DMS53 treated with DMSO at 0.1 percent for 48 hours (cell line): ENCODE data around the gene CAPSL.
"Not testable (repeated sequence)": the region's sequence is repeated elsewhere in the genome, so short reads cannot be mapped to it uniquely, and the experiment has no call there.

Experiments
- DNase-seq: peaks from one replicate; lab custom pipeline; 2025; ENCODE audit not compliant: unreplicated experiment; lab: John Stamatoyannopoulos, UW

The CAPSL gene

DNA sequence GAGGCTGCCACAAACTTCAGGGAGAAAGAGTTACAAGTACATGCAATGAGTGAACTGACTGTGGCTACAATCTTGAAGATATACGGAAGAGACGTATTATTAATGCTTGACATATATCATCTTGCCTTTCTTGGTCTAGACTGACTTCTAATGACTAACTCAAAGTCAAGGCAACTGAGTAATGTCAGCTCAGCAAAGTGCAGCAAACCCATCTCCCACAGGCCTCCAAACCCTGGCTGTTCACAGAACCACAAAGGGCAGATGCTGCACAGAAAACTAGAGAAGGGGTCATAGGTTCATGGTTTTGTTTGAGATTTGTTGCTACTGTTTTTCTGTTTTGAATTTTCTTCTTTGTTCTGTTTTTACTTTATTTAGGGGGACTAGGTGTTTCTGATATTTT, 60.8 kb downstream of the CAPSL start:
- no peak for DNase-seq

DNA sequence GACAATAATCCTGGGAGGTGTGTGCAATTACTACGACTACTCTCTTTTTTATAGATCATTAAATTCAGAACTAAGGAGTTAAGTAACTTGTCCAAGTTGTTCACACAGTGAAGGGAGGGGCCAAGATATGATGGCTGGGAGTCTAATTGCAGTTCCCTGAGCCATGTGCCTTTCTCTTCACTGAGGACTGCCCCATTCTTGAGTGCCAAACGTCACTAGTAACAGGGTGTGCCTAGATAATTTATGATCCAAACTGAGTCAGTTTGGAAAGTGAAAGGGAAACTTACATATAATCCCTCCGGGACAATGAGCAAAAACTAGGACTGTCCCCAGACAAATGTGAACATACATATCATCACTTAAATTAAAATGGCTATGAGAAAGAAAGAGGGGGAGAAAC, 61.5 kb downstream of the CAPSL start:
- DNase-seq: no peak

DNA sequence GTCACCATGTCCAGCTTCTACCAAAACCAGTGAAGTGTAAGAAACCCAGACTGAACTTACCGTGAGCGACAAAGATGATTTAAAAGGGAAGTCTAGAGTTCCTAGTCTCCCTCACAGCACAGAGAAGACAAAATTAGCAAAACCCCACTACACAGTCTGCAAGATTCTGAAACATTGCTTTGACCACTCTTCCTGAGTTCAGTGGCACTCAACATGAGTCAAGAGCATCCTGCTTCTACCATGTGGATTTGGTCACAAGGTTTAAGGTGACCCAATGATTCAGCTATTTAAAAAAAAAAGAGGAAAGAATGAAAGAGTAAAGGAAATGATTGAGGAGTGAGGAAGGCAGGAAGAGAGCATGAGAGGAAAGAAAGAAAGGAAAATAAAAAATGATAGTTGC, 62.0 kb downstream of the CAPSL start:
- DNase-seq: no peak

DNA sequence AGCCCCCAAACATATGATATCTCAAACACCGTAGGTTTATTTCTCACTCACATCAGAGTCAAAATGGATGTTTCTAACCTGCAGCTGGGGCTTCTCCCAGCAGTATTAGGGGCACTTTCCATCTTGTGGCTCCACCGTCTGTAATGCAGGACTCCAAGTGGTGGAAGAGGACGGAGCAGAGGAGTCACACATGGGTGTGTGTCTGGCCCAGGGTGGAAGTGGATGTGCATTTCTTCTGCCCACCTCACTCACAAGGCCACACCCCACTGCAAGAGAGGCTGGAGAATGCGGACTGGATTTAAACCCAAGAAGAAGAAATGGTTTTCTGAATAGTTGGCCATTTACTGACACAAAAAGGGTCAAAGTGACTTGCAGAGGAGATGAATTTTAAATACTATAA, 67.8 kb downstream of the CAPSL start:
- DNase-seq: no peak

DNA sequence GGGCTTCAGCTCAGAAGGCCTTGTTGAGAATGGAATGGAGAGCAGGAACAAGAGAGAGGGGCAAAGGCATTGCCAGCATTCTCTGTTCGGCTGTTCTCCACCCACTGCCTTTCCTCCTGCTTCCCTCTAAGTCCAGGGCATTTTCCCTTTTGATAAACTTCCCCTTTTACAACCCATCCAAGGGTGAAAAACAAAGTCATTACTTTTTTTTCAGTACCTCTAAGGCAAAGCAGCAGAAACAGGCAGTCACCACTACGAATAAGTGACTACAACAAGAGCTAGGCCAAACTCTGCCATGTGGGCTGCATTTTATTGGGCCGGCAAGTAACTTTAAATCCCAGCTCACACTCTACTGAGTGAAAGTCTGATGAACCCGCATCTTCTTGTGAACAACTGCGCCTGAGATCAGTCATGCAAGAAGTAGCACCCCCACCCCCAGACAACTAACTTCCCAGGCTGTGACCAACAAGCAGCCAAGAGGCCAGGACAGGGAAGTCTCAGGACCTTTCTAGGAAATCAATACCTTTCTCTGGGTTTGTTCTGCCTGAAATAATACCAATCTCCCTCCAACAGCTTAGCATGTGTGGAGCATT, 68.6 kb downstream of the CAPSL start:
- no peak for DNase-seq

DNA sequence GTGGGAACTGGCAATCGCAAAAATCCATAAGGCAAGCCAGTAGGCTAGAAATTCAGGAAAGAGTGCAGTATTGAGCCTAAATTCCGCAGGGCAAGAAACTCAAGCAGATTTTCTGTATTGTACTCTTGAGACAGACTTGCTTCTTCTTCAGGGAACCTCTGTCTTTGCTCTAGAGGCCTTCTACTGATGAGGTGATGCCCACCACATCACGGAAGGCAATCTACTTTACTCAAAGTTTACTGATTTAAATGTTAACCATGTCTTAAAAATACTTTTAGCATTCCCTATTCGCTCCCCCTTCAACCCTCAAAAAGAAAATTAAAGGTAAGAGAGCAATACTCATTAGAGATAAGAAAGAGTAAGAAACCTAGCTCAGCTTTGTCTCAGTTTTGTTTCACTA, 70.4 kb downstream of the CAPSL start:
- DNase-seq: no peak

DNA sequence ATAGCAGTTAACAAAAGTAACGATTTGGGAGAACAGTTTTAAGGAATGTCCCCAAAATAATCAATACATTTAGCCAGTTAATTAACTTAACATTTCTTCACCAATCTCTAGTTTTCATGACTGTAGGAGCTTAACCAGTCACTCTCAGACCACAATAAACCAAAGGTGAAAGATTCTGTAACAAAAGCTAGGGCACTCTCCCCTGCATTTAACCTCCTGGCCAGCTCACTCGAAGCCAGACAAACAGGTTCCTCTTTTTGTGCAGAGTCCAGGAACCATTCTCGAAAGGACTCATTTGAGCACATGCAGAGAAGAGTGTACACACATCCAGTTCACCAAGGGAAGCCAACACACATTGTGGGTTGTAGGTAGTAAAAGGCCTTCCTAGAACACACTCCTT, 75.3 kb downstream of the CAPSL start:
- DNase-seq: no peak

DNA sequence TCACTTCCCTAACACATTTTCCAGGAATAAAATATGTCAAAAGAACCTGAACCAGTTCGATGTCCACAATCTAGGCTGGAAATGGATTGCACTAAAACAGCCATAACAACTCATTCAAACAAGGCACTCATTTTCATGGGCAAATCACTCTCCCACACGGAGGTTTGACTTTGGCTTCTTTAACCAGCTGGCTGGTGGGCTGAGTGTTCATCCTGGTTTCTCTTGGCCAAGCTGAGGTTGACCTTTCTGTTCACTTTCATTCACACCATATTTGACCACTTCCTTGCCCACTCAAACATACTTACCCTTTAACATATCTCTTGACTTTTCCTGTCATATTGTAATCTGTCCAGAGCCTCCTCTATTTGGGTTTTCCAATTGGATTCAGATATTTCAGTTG, 76.3 kb downstream of the CAPSL start:
- no peak for DNase-seq

DNA sequence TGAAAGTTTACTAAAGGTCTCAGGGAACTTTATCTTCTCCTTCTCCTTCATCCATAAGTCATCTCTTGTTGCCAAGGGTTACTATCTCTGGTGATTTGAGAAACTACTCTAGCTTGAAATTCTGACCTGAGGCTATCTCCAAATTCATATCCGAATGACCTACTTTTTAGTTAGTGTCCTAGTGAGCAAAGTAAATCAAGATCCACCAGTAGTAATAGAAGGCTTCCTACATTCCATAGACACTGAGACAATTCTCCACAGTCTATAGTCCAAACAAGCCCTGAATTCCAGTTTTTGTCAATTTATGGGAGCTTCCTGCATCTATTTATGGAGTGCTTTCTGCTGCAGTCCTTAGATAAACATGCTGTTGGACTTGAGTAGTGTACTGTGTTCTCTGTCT, 76.7 kb downstream of the CAPSL start:
- DNase-seq: no peak

DNA sequence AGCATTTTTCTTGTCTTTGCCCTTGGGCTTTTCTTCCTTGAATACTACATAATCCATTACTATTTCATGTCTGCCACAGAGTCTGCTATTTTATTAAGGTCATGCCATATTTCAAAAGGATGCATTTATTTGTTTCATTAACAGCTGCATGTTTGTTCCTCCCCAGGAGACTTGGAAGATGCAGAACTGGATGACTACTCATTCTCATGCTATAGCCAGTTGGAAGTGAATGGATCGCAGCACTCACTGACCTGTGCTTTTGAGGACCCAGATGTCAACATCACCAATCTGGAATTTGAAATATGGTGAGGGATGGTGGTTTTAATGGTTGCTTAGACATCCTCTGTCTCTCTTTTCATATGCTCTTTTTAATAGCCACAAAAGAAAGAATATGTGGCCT, 77.7 kb downstream of the CAPSL start:
- DNase-seq: no peak

DNA sequence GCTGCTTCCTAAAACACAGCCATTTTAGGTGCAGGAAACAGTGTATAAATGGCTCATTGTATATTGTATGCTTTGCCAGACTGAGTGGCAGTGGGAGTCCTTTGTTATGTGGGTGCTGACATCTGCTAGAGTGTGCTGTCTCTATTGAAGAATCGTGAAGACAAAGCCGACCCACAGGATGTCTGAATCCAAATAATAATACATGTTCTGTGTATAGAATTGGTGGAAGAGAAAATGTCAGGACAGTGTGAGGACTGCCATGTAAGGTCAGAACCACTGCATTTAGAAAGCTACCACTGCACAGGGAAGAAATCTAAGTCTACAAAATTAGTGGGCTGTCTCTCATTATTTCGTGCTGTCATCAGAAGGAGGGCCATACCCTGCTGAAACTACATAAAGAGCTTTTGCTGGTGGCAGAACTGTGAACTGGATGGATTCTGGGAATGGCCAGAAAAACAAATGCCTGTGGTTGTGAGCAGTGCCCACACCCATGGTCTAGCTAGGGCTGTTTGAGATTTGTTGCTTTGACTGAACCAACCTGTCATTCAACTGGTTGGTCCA, 79.2 kb downstream of the CAPSL start:
- DNase-seq: no peak

DNA sequence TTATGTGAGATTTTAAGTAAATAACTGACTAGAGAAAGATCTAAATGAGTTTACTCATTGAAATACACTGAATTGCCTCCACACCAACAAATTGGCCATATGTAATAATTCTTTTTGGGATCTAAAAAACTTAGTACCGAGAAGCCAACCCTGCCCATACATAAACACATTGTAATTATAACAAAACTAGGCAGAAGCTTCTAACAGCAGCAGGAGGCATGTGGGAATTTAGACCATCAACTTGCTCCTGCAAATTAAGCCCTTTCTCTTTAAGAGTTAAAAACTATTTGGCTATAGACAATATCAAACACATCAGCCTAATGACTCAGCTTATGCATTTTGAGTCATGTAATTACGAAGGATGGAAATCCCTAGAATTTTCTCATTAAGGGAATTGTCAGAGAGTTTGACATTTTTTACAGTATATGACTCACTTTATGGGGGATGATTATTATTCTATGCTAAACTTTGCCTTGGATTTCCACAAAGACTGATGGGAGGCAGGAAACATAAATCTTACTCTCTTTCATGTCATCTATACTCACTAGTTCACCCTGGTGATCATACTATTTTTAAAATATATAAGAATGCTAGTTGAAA, 80.7 kb downstream of the CAPSL start:
- DNase-seq: no peak

DNA sequence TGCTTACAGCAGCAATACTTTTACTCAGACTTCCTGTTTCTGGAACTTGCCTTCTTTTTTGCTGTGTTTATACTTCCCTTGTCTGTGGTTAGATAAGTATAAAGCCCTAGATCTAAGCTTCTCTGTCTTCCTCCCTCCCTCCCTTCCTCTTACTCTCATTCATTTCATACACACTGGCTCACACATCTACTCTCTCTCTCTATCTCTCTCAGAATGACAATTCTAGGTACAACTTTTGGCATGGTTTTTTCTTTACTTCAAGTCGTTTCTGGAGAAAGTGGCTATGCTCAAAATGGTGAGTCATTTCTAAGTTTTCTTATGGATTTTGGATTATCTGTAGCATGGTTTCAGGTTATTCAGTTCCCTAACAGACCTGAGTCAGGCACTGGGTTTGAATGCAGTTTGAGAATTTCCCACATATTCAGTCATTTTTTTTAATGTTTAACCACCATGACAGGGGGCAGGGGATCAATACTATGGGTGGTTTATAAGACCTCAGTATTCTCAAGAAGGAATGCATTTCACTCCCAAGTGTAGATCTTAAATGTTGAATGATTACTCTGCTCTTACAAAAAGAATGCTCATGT, 81.6 kb downstream of the CAPSL start, which contains the start of gene IL7R:
Gene IL7R (plus strand): TSS at position 127 of the 587 bp plus-strand sequence. CDS start 87 bp downstream, at position 214.
- DNase-seq: no peak

DNA sequence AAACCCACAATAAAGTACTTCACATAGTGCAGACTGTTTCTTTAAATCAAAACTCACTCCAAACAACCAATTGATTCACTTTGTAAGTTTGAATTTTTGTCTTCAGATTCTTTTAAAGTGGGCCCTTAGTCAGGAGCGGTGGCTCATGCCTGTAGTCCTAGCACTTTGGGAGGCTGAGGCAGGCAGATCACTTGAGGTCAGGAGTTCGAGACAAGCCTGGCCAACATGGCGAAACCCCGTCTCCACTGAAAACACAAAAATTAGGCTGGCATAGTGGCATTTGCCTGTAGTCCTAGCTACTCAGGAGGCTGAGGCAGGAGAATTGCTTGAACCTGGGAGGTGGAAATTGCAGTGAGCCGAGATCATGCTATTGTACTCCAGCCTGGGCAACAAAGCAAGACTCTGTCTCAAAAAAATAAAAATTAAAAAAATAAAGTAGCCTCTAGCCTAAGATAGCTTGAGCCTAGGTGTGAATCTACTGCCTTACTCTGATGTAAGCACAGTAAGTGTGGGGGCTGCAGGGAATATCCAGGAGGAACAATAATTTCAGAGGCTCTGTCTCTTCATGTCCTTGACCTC, 82.1 kb downstream of the CAPSL start:
- DNase-seq: not testable (repeated sequence)

DNA sequence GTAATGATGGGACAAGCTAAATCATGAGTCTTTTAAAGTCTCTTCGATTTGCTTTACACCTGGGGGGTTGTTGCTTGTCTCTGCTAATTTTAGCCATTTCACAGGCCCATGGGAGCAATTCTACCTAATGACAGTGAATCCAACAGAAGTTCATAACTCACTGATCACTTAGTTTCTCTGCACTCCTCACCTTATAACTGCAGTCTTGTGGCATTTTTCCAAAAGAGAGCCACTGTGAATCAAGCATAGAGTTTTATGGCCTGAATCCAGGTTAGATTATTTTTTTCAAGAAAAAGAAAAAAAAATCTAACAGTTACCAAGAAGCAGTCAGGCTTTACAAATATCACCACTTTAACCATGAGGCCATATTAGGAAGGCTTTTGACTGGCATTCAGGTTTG, 83.2 kb downstream of the CAPSL start:
- DNase-seq: no peak
